Measurements from ENCODE around the gene ERBB4. TPM values are rescaled to one million over a fixed set of nuclear protein-coding genes. Genes with fewer than 3 reads are reported as not detected.
A peak's percentile ranks its signal among the peaks of the same experiment; 100 is the strongest.

ERBB4 gene
- total and polyA plus RNA-seq, 10 of the 15 experiments (the other 5 are each of a cell fraction or from before 2014, with no cell fraction given), result under 0.01 to 0.23 (median 0.01) TPM; not detected in 4

DNA sequence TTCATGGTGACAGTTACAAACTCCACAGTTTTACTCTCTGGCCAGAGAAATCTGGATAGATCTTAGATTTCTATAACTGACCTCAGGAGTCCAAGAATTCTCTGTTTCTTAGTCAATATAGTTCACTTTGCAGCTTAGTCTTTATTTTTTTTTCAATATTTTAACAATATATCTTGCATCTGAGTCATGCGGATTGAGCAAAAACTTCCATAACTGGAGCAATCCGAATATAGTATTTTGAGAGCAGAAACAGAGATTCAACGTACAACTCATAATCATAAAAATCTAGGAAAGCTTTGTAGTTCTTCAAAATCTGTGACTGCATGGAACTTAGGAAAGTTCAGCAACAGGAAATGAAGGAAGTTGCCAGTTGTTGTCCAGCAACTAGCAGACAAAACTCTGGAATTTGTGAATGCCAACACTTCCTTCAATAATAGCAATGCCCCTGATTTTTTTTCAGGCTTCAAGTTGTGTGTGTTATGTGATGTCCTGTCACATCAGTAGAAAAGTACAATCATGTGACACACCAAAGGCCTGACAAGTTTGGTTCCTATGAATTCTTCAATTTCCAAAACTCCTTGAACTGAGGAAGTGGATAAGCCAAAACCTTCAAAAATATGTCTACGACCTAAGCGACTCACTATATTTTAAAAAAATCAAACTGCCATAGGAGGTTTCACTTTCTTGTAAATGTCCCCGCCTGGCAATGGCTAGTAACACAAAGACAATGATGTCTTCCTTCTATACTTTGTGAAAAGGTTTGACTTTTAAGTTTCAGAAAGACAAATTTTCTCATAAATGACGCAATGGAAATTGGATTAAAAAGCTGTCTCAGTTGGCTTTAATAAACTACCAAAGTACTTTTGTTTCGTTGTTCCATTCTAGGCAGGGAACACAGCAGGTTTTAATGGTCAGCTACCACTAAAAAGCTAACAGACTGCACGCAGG is 510.6 kb downstream of the ERBB4 start (continued):
- TF ChIP-seq NR2F1 (conservative IDR thresholded peaks at IDR 0.05) (no peak), NR2C2 (IDR thresholded peaks at IDR 0.05; ENCODE audit: borderline replicate concordance, control insufficient read depth, insufficient read length, low read depth) (no peak), MEF2B (IDR thresholded peaks at IDR 0.05; ENCODE audit: partially characterized antibody, poor library complexity, severe bottlenecking) (no peak), FOXM1 (IDR thresholded peaks at IDR 0.05; ENCODE audit: low read depth, low read length) (peak; percentile 46; the same call in 1 of the 2 replicates), MTA3 (IDR thresholded peaks at IDR 0.05; ENCODE audit: borderline replicate concordance, low read length) (no peak), WRNIP1 (IDR thresholded peaks at IDR 0.05; ENCODE audit: borderline replicate concordance, low read depth, low read length) (no peak), ETV6 (conservative IDR thresholded peaks at IDR 0.05 in 1 of 2, IDR thresholded peaks at IDR 0.05 in 1 of 2; ENCODE audit: borderline replicate concordance in 1 of 2, low read depth in 1 of 2) (0 out of 4 replicates have a peak, but pooled peaks of 1 of the 2 experiments have one; percentile 49), BMI1 (IDR thresholded peaks at IDR 0.05; ENCODE audit: borderline replicate concordance) (no peak), RFX5 (IDR thresholded peaks at IDR 0.05; ENCODE audit: low read depth, low read length) (no peak), CEBPB (IDR thresholded peaks at IDR 0.05; ENCODE audit: borderline replicate concordance in 1 of 2, low read depth in 2 of 2, low read length in 2 of 2) (no peak), NR2C1 (IDR thresholded peaks at IDR 0.05) (no peak), TAF1 (IDR thresholded peaks at IDR 0.05; ENCODE audit: borderline replicate concordance, low read depth, low read length) (no peak), ATF7 (IDR thresholded peaks at IDR 0.05; ENCODE audit: low read depth) (peak; percentile 42; the same call in 1 of the 2 replicates), BCL11A (IDR thresholded peaks at IDR 0.05; ENCODE audit: low read depth, low read length) (no peak), BRCA1 (IDR thresholded peaks at IDR 0.05; ENCODE audit: low read depth, low read length) (no peak), NRF1 (conservative IDR thresholded peaks at IDR 0.05; ENCODE audit: low read depth, low read length) (no peak), HDAC6 (IDR thresholded peaks at IDR 0.05; ENCODE audit: unreplicated experiment) (no peak), STAT1 (conservative IDR thresholded peaks at IDR 0.05) (no peak), SP1 (IDR thresholded peaks at IDR 0.05; ENCODE audit: low read depth, low read length) (no peak), HDAC2 (IDR thresholded peaks at IDR 0.05) (no peak), CREB1 (IDR thresholded peaks at IDR 0.05; ENCODE audit: low read depth) (peak; percentile 36; the same call in 1 of the 2 replicates), ZNF217 (IDR thresholded peaks at IDR 0.05) (no peak), PAX8 (IDR thresholded peaks at IDR 0.05) (no peak), PAX5 (IDR thresholded peaks at IDR 0.05; ENCODE audit: borderline replicate concordance, low read depth, low read length) (no peak)
- TF ChIP-seq, protein P1, sequence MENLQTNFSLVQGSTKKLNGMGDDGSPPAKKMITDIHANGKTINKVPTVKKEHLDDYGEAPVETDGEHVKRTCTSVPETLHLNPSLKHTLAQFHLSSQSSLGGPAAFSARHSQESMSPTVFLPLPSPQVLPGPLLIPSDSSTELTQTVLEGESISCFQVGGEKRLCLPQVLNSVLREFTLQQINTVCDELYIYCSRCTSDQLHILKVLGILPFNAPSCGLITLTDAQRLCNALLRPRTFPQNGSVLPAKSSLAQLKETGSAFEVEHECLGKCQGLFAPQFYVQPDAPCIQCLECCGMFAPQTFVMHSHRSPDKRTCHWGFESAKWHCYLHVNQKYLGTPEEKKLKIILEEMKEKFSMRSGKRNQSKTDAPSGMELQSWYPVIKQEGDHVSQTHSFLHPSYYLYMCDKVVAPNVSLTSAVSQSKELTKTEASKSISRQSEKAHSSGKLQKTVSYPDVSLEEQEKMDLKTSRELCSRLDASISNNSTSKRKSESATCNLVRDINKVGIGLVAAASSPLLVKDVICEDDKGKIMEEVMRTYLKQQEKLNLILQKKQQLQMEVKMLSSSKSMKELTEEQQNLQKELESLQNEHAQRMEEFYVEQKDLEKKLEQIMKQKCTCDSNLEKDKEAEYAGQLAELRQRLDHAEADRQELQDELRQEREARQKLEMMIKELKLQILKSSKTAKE (IDR thresholded peaks at IDR 0.05; ENCODE audit: low read depth, poor library complexity, severe bottlenecking), result no peak
- TF ChIP-seq, protein P2, sequence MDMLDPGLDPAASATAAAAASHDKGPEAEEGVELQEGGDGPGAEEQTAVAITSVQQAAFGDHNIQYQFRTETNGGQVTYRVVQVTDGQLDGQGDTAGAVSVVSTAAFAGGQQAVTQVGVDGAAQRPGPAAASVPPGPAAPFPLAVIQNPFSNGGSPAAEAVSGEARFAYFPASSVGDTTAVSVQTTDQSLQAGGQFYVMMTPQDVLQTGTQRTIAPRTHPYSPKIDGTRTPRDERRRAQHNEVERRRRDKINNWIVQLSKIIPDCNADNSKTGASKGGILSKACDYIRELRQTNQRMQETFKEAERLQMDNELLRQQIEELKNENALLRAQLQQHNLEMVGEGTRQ (IDR thresholded peaks at IDR 0.05; ENCODE audit: borderline replicate concordance, low read depth, low read length), result no peak
